IMR-90 (cell line): ENCODE data around the gene ZBTB1. TPM values are rescaled to one million over a fixed set of nuclear protein-coding genes. Genes with fewer than 3 reads are reported as not detected.

Experiments used
- ATAC-seq: fragments of 200-7000 bp; cut with Tn5 transposase; 2 replicates; pipeline ENCODE4 v1.9.1; 2020; ENCODE audit warnings: low read depth, mild to moderate bottlenecking, moderate library complexity
- BruUV-seq: library from RNA; stranded (reverse); fragments of 400-500 nt; replicated peaks from 2 replicates; lab custom pipeline; 2021; lab: Mats Ljungman, UMichigan
- CTCF ChIA-PET: fragments of 300-600 bp; formaldehyde crosslinking; extraction: SDS; loops from one replicate; lab custom pipeline; 2021; ENCODE audit warnings: antibody characterized with exemption; lab: Yijun Ruan, JAX
- POLR2A ChIA-PET: fragments of 300-600 bp; sonication (Branson Sonifier 250); formaldehyde crosslinking; loops from one replicate; lab custom pipeline; 2022; ENCODE audit warnings: antibody characterized with exemption; ENCODE audit not compliant: unreplicated experiment; lab: Charles Lee
- DNase-seq: peaks from one replicate; pipeline ENCODE4 v3.0.0; 2013
- H2AFZ ChIP-seq: replicated peaks from 2 replicates; pipeline ENCODE3; 2013; ENCODE audit warnings: low read length, mild to moderate bottlenecking; ENCODE audit not compliant: poor library complexity
- H2AK5ac ChIP-seq: 2 replicates; pipeline ENCODE4 v1.6.1; 2013; ENCODE audit warnings: low read depth, low read length, inconsistent platforms
- H2AK9ac ChIP-seq: replicated peaks from 2 replicates; pipeline ENCODE3; 2013; ENCODE audit warnings: mild to moderate bottlenecking, low read depth, low read length, moderate library complexity; ENCODE audit not compliant: poor library complexity
- H2BK120ac ChIP-seq: 2 replicates; pipeline ENCODE4 v1.6.1; 2013; ENCODE audit warnings: low read depth, low read length, inconsistent platforms
- H2BK15ac ChIP-seq: 3 replicates; pipeline ENCODE4 v1.6.1; 2013; ENCODE audit warnings: low read depth, low read length, inconsistent platforms
- H2BK20ac ChIP-seq: 2 replicates; pipeline ENCODE4 v1.6.1; 2013; ENCODE audit warnings: low read depth, mild to moderate bottlenecking, inconsistent platforms, low read length, moderate library complexity
- H2BK5ac ChIP-seq: 2 replicates; pipeline ENCODE4 v1.6.1; 2013; ENCODE audit warnings: mild to moderate bottlenecking, low read depth, low read length, inconsistent platforms; ENCODE audit not compliant: poor library complexity, severe bottlenecking
- H3K14ac ChIP-seq: replicated peaks from 2 replicates; pipeline ENCODE4 v1.6.1; 2013; ENCODE audit warnings: low read depth, low read length, inconsistent platforms
- H3K18ac ChIP-seq: 2 replicates; pipeline ENCODE4 v1.6.1; 2013; ENCODE audit warnings: low read depth, low read length, control low read depth
- H3K23ac ChIP-seq: 2 replicates; pipeline ENCODE4 v1.6.1; 2013; ENCODE audit warnings: low read depth, low read length, inconsistent platforms
- H3K27ac ChIP-seq: 2 replicates; pipeline ENCODE4 v1.5.1; 2013; ENCODE audit warnings: mild to moderate bottlenecking, control low read depth, low read length; ENCODE audit not compliant: insufficient read depth
- H3K27me3 ChIP-seq: 2 replicates; pipeline ENCODE4 v1.6.1; 2013; ENCODE audit warnings: low read length; ENCODE audit not compliant: control insufficient read depth, insufficient read depth
- H3K36me3 ChIP-seq: 2 replicates; pipeline ENCODE4 v1.6.1; 2013; ENCODE audit warnings: low read length, mixed read lengths; ENCODE audit not compliant: control insufficient read depth, insufficient read depth
- H3K4ac ChIP-seq: 2 replicates; pipeline ENCODE4 v1.6.1; 2013; ENCODE audit warnings: low read depth, low read length, inconsistent platforms
- H3K4me1 ChIP-seq: 2 replicates; pipeline ENCODE4 v1.6.1; 2013; ENCODE audit warnings: low read length, mixed read lengths; ENCODE audit not compliant: control insufficient read depth, insufficient read depth
- H3K4me2 ChIP-seq: 2 replicates; pipeline ENCODE4 v1.6.1; 2013; ENCODE audit warnings: low read depth, mild to moderate bottlenecking, control low read depth, low read length, moderate library complexity
- H3K4me3 ChIP-seq: 2 replicates; pipeline ENCODE4 v1.5.1; 2013; ENCODE audit warnings: low read depth, mild to moderate bottlenecking, control low read depth, low read length, moderate library complexity; ENCODE audit not compliant: insufficient read depth
- H3K56ac ChIP-seq: 2 replicates; pipeline ENCODE4 v1.6.1; 2013; ENCODE audit warnings: low read length, inconsistent platforms; ENCODE audit not compliant: insufficient read depth; ENCODE audit errors: extremely low read depth
- H3K79me1 ChIP-seq, 2 experiments: 2 replicates each; pipeline ENCODE4 v1.6.1; 2013; ENCODE audit warnings: low read length in 2 of 2, inconsistent platforms in 1 of 2, low read depth in 1 of 2
- H3K9ac ChIP-seq: 2 replicates; pipeline ENCODE4 v1.6.1; 2013; ENCODE audit warnings: low read depth, low read length, control low read depth
- H3K9me1 ChIP-seq: 2 replicates; pipeline ENCODE4 v1.6.1; 2013; ENCODE audit warnings: low read length, inconsistent platforms; ENCODE audit not compliant: insufficient read depth
- H3K9me3 ChIP-seq: 2 replicates; pipeline ENCODE4 v1.6.1; 2013; ENCODE audit warnings: low read length; ENCODE audit not compliant: control insufficient read depth, insufficient read depth
- H4K20me1 ChIP-seq: 2 replicates; pipeline ENCODE4 v1.6.1; 2013; ENCODE audit warnings: low read length, inconsistent platforms; ENCODE audit not compliant: insufficient read depth
- H4K5ac ChIP-seq: 2 replicates; pipeline ENCODE4 v1.6.1; 2013; ENCODE audit warnings: mild to moderate bottlenecking, low read depth, low read length, control low read depth
- H4K8ac ChIP-seq, 2 experiments: 2 replicates each; pipeline ENCODE4 v1.6.1; 2013; ENCODE audit warnings: low read depth in 2 of 2, low read length in 2 of 2, control low read depth in 1 of 2, inconsistent platforms in 1 of 2
- H4K91ac ChIP-seq: 2 replicates; pipeline ENCODE4 v1.6.1; 2013; ENCODE audit warnings: low read depth, low read length, inconsistent platforms; ENCODE audit not compliant: insufficient read depth
- BHLHE40 ChIP-seq: fragments of 150-350 bp; IDR thresholded peaks from 2 replicates; pipeline ENCODE4 v1.6.1; 2016; ENCODE audit warnings: mild to moderate bottlenecking, low read depth, low read length
- CEBPB ChIP-seq: IDR thresholded peaks from 2 replicates; pipeline ENCODE4 v1.6.1; 2012; ENCODE audit warnings: low read depth, low read length, improper control_type of control experiment
- CHD1 ChIP-seq: IDR thresholded peaks from 2 replicates; pipeline ENCODE4 v1.6.1; 2012; ENCODE audit warnings: low read depth, low read length, improper control_type of control experiment
- CTCF ChIP-seq: conservative IDR thresholded peaks from 2 replicates; pipeline ENCODE4 v1.5.1; 2012; ENCODE audit warnings: mild to moderate bottlenecking, low read depth, low read length, improper control_type of control experiment
- FOS ChIP-seq: fragments of 150-350 bp; IDR thresholded peaks from 2 replicates; pipeline ENCODE4 v1.6.1; 2016; ENCODE audit warnings: low read depth, low read length
- MAFK ChIP-seq: IDR thresholded peaks from 2 replicates; pipeline ENCODE4 v1.6.1; 2012; ENCODE audit warnings: low read depth, low read length, improper control_type of control experiment
- MXI1 ChIP-seq: IDR thresholded peaks from 2 replicates; pipeline ENCODE4 v1.6.1; 2012; ENCODE audit warnings: low read depth, mild to moderate bottlenecking, low read length, moderate library complexity, borderline replicate concordance
- RCOR1 ChIP-seq: IDR thresholded peaks from 2 replicates; pipeline ENCODE4 v1.6.1; 2012; ENCODE audit warnings: mild to moderate bottlenecking, low read length, improper control_type of control experiment; ENCODE audit not compliant: insufficient replicate concordance
- SMC3 ChIP-seq: fragments of 150-350 bp; IDR thresholded peaks from 2 replicates; pipeline ENCODE4 v1.6.1; 2016; ENCODE audit warnings: low read depth, mild to moderate bottlenecking, antibody characterized with exemption, low read length, moderate library complexity
- WGBS, 2 experiments: methylation state at CpG; one replicate each; pipeline versions ENCODE4 v1.1.5 to v1.1.7; 2013; ENCODE audit warnings: missing lambda C conversion rate in 2 of 2; ENCODE audit not compliant: insufficient read length in 1 of 2; ENCODE audit errors: extremely low coverage in 2 of 2; 5-methylcytosine and 5-hydroxymethylcytosine counted together
- dilution Hi-C: fragments of 300-500 bp; cut with HindIII; formaldehyde crosslinking; loops from one replicate; pipeline ENCODE4 v1.14.3; 2018; ENCODE audit warnings: low sequenced_read_pairs; ENCODE audit not compliant: unreplicated experiment
- in situ Hi-C: fragments of 300-500 bp; cut with MboI; formaldehyde crosslinking; loops from 3 replicates; pipeline ENCODE4 v1.14.3; 2019; ENCODE audit warnings: low sequenced_read_pairs, inconsistent platforms, mixed read lengths
- intact Hi-C: fragments of 100-400 bp; cut with micrococcal nuclease; formaldehyde crosslinking; loops from 2 replicates; pipeline ENCODE4 v1.10.0; 2022
- polyA plus RNA-seq, 3 experiments: library from polyadenylated mRNA; depleted of rRNA; stranded (reverse); fragments of >200 nt; gene quantifications; 2 replicates each; pipeline ENCODE4 v1.2.3, GENCODE V29; 2012; ENCODE audit warnings: low replicate concordance in 1 of 3
- total RNA-seq: library from RNA; depleted of rRNA; stranded (reverse); fragments of >200 nt; gene quantifications from 2 replicates; pipeline ENCODE4 v1.2.3, GENCODE V29; 2012

Gene ZBTB1
- total and polyA plus RNA-seq, 2 of the 4 experiments (the other 2 are of a cell fraction), result 19.0 to 37.3 TPM

- BruUV-seq, result no TSS peak
- Histone ChIP-seq H3K27ac (no peak overlapping the region), H3K9me3 (no peaks in the 10 kb centered on the region), H3K56ac (no peak overlapping the region), H4K8ac (no peak overlapping the region), H3K27me3 (no peaks in the 10 kb centered on the region), H2BK120ac (no peak overlapping the region), H3K4ac (no peak overlapping the region), H2AK5ac (no peak overlapping the region), H2BK15ac (no peak overlapping the region), H3K9ac (no peak overlapping the region), H4K5ac (no peak overlapping the region), H4K91ac (no peak overlapping the region), H2AK9ac (no peak overlapping the region), H3K18ac (no peak overlapping the region), H3K4me3 (no peak overlapping the region), H3K14ac (no peak overlapping the region), H3K23ac (no peak overlapping the region), H3K4me2 (no peak overlapping the region), H3K79me1 (no peaks in the 10 kb centered on the region), H3K9me1 (0 out of 2 replicates have a peak, but pooled peaks cover 4% of the 10 kb centered on the region), H2AFZ (no peak overlapping the region), H3K4me1 (peaks cover 1% of the 10 kb centered on the region; the same call in 1 of the 2 replicates), H4K20me1 (no peaks in the 10 kb centered on the region), H2BK20ac (no peak overlapping the region), H2BK5ac (no peak overlapping the region), H3K36me3 (no peaks in the 10 kb centered on the region; the same call in 1 of the 2 replicates)
- intact Hi-C loops (no loop called here), in situ Hi-C loops (no loop called here), dilution Hi-C loops (no loop called here)
- ATAC-seq, result no peak
- POLR2A ChIA-PET, result interaction anchor here (0.6 kb wide), 2 partner anchors 96 to 527 kb away, joined by 3 read pairs; no protein-coding TSS in a partner anchor
- CTCF ChIA-PET, result no interaction called here
- TF ChIP-seq CHD1, result no peak
- no peak for TF ChIP-seq RCOR1
- TF ChIP-seq CEBPB, result no peak
- no peak for TF ChIP-seq MXI1
- no peak for TF ChIP-seq SMC3
- no peak for TF ChIP-seq CTCF
- TF ChIP-seq BHLHE40, result no peak
- TF ChIP-seq MAFK, result no peak
- no peak for TF ChIP-seq FOS
- no peak for DNase-seq
- WGBS, 2 experiments, result no CpG with 5 or more reads among the region's 2 CpGs
Measured at GRCh38 chr14:64463195-64463594, 41.4 kb upstream of the ZBTB1 start.
